DND-41 (cell line): ENCODE measurements around the gene ARHGDIB.

Experiments
- ATAC-seq: fragments of 200-7000 bp; cut with Tn5 transposase; 3 replicates; pipeline ENCODE4 v1.9.1; 2021; ENCODE audit warnings: low read depth; ENCODE audit not compliant: insufficient read depth
- DNase-seq: peaks from one replicate; pipeline ENCODE4 v3.0.0-alpha.2; 2020
- H2AFZ ChIP-seq: 2 replicates; pipeline ENCODE4 v1.6.0; 2012; ENCODE audit warnings: low read depth, low read length
- H3K27ac ChIP-seq: 2 replicates; pipeline ENCODE4 v1.5.1; 2012; ENCODE audit warnings: low read length, inconsistent platforms
- H3K27me3 ChIP-seq: fragments of 200-600 bp; sonication (generic); 2 replicates; pipeline ENCODE4 v1.6.0; 2012; ENCODE audit warnings: low read length, mild to moderate bottlenecking, inconsistent platforms; ENCODE audit not compliant: insufficient read depth, poor library complexity
- H3K36me3 ChIP-seq: 2 replicates; pipeline ENCODE4 v1.5.1; 2012; ENCODE audit warnings: low read length, inconsistent platforms; ENCODE audit not compliant: insufficient read depth
- H3K4me1 ChIP-seq: 2 replicates; pipeline ENCODE4 v1.5.1; 2012; ENCODE audit warnings: mild to moderate bottlenecking, low read length; ENCODE audit not compliant: insufficient read depth
- H3K4me2 ChIP-seq: 2 replicates; pipeline ENCODE4 v1.6.0; 2012; ENCODE audit warnings: mild to moderate bottlenecking, moderate library complexity, low read length, inconsistent platforms; ENCODE audit not compliant: insufficient read depth
- H3K4me3 ChIP-seq, 2 experiments: fragments of 200-600 bp in 1 of 2; shearing (Covaris generic) in 1 of 2; 2 replicates each; pipeline ENCODE4 v1.5.1; 2012 to 2016; ENCODE audit warnings: inconsistent platforms in 2 of 2, low read length in 2 of 2, mild to moderate bottlenecking in 2 of 2, low read depth in 1 of 2, moderate library complexity in 1 of 2
- H3K79me2 ChIP-seq: 2 replicates; pipeline ENCODE4 v1.6.0; 2012; ENCODE audit warnings: low read length, inconsistent platforms; ENCODE audit not compliant: insufficient read depth
- H3K9ac ChIP-seq: 2 replicates; pipeline ENCODE4 v1.6.0; 2012; ENCODE audit warnings: low read depth, mild to moderate bottlenecking, inconsistent platforms, low read length, moderate library complexity
- H3K9me3 ChIP-seq: 2 replicates; pipeline ENCODE4 v1.5.1; 2012; ENCODE audit warnings: low read length, moderate library complexity, mild to moderate bottlenecking, inconsistent platforms; ENCODE audit not compliant: insufficient read depth, severe bottlenecking
- H4K20me1 ChIP-seq: 2 replicates; pipeline ENCODE4 v1.6.0; 2012; ENCODE audit warnings: low read length; ENCODE audit not compliant: insufficient read depth
- CTCF ChIP-seq: IDR thresholded peaks from 2 replicates; pipeline ENCODE4 v1.5.1; 2012; ENCODE audit warnings: borderline replicate concordance, low read length, moderate library complexity, mild to moderate bottlenecking; ENCODE audit not compliant: poor library complexity, severe bottlenecking; ENCODE audit errors: extremely low read depth
- EZH2 ChIP-seq: IDR thresholded peaks from 3 replicates; pipeline ENCODE4 v1.6.1; 2012; ENCODE audit warnings: borderline replicate concordance, low read depth, mild to moderate bottlenecking, moderate library complexity, low read length, inconsistent platforms; ENCODE audit not compliant: severe bottlenecking

ARHGDIB gene

GRCh38 chr12:14907953-14908352 lies 53.4 kb downstream of the ARHGDIB start:
- no peak for DNase-seq

DNA sequence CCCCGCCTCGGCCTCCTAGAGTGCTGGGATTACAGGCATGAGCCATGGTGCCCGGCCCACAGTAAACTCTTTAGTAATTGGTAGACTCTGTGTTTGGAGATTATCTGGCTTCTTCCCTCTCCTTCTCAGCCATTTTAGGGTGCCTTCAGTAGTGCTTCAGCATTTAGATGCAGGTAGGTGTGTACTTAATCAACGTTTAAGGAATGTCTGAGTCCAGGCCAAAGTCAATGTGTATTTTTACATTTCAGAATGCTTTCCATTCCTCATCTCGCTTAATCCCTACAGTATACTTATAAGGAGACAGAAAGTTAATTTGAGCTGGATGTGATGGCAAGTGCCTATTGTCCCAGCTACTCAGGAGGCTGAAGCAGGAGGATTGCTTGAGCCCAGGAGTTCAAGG lies 55.3 kb downstream of the ARHGDIB start:
- TF ChIP-seq EZH2: no peak
- TF ChIP-seq CTCF: no peak
- ATAC-seq (no peak), DNase-seq (no peak)
- Histone ChIP-seq H3K79me2 (no peaks in the 10 kb centered on the region), H3K27me3 (no peaks in the 10 kb centered on the region), H4K20me1 (no peaks in the 10 kb centered on the region), H3K27ac (no peak overlapping the region), H3K9me3 (no peaks in the 10 kb centered on the region), H3K9ac (no peak overlapping the region), H3K36me3 (no peaks in the 10 kb centered on the region), H2AFZ (no peak overlapping the region), H3K4me1 (peaks cover 25% of the 10 kb centered on the region), H3K4me2 (no peak overlapping the region), H3K4me3 (no peak overlapping the region)

More at GRCh38 chr12:14907953-14908352, 53.4 kb downstream of the ARHGDIB start:
- Histone ChIP-seq H3K9me3 (no peaks in the 10 kb centered on the region), H2AFZ (no peak overlapping the region), H3K4me1 (peaks cover 8% of the 10 kb centered on the region), H3K27ac (no peak overlapping the region), H4K20me1 (no peaks in the 10 kb centered on the region), H3K4me3 (no peak overlapping the region), H3K4me2 (no peak overlapping the region), H3K79me2 (no peaks in the 10 kb centered on the region), H3K27me3 (no peaks in the 10 kb centered on the region), H3K9ac (no peak overlapping the region), H3K36me3 (no peaks in the 10 kb centered on the region)
- no peak for TF ChIP-seq EZH2
- no peak for TF ChIP-seq CTCF
- ATAC-seq: no peak

DNA sequence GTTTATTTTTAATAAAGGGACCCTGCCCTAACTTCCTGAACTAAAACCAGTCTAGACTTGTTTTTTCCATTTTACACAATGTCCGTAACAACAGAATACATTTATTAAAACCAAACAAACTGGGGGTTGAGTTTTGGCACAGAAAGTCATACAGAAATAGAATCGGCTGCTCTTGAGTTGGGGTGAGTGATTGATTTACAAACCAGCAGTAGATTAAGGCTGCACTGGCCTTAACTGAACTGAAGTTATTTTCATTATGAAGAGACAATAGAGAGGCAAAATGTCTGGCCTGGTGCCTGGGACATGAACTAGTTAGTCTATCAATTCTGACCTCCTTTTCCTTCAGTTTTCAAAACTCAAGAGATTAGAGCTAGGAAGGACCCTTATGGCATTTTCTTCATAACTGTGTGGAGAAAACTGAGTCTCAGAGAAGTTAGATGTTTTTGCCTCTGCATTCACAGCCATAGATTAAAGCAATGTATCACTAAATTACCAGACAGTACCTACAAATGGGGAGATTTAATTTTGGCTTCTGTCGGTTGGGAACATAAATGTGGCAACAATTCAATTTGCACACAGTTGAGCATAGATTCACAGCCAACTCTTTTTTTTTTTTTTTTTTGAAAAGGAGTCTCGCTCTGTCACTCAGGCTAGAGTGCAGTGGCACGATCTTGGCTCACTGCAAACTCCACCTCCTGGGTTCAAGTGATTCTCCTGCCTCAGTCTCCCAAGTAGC lies 56.0 kb downstream of the ARHGDIB start:
- Histone ChIP-seq H3K9ac (no peak overlapping the region), H3K79me2 (no peaks in the 10 kb centered on the region), H3K27ac (no peak overlapping the region), H3K9me3 (no peaks in the 10 kb centered on the region), H3K4me2 (no peak overlapping the region), H4K20me1 (no peaks in the 10 kb centered on the region), H2AFZ (no peak overlapping the region), H3K36me3 (no peaks in the 10 kb centered on the region), H3K27me3 (no peaks in the 10 kb centered on the region), H3K4me1 (peaks cover 25% of the 10 kb centered on the region), H3K4me3 (no peak overlapping the region)
- no peak for DNase-seq
- TF ChIP-seq EZH2: no peak
- TF ChIP-seq CTCF: no peak
- ATAC-seq: no peak
